Measurements from ENCODE around the gene CFD.
A peak's percentile ranks its signal among the peaks of the same experiment; 100 is the strongest.
"Not testable (repeated sequence)": the region's sequence is repeated elsewhere in the genome, so short reads cannot be mapped to it uniquely, and the experiment has no call there.

The CFD gene

GRCh38 chr19:852136-853013 is 7.1 kb upstream of the CFD start, which contains the start of gene ELANE:
TSS of gene ELANE (plus strand) at chr19:852303. CDS start at chr19:852329, 26 bp downstream.
- no peak for DNase-seq (ENCODE audit: low read depth in 2 of 2)

GRCh38 chr19:853014-853585 is 6.4 kb upstream of the CFD start:
- DNase-seq (ENCODE audit: low read depth in 2 of 2), result no peak

GRCh38 chr19:853614-854220 is 5.7 kb upstream of the CFD start:
- DNase-seq (ENCODE audit: low read depth in 2 of 2), result not testable (repeated sequence)

GRCh38 chr19:854549-854948 is 4.9 kb upstream of the CFD start:
- no peak for DNase-seq (ENCODE audit: low read depth in 2 of 2)

- no peak for DNase-seq (ENCODE audit: low read depth in 2 of 2)
These were observed 4.3 kb upstream of the CFD start for GRCh38 chr19:855142-855541.

- DNase-seq (ENCODE audit: low read depth in 2 of 2), result no peak
These were observed 3.8 kb upstream of the CFD start for GRCh38 chr19:855566-856120.

GRCh38 chr19:858284-858683 is 1.2 kb upstream of the CFD start:
- no peak for DNase-seq (ENCODE audit: low read depth in 2 of 2)

- no peak for DNase-seq (ENCODE audit: low read depth in 2 of 2)
These were observed 1.8 kb downstream of the CFD start for GRCh38 chr19:861141-861755.

GRCh38 chr19:861756-862580 is 2.5 kb downstream of the CFD start:
- DNase-seq (ENCODE audit: low read depth in 2 of 2), result peak; percentile 47 to 83

- DNase-seq (ENCODE audit: low read depth in 2 of 2), result peak; percentile 74 to 81
These were observed 3.3 kb downstream of the CFD start for GRCh38 chr19:862581-863314.

GRCh38 chr19:863315-863620 is 3.8 kb downstream of the CFD start:
- DNase-seq (ENCODE audit: low read depth in 2 of 2), result no peak

- DNase-seq (ENCODE audit: low read depth in 2 of 2), result no peak
These were observed 7.4 kb downstream of the CFD start for GRCh38 chr19:866769-867300.

- no peak for DNase-seq (ENCODE audit: low read depth in 2 of 2)
These were observed 7.9 kb downstream of the CFD start for GRCh38 chr19:867301-867793.

GRCh38 chr19:867855-868457 is 8.5 kb downstream of the CFD start:
- DNase-seq (ENCODE audit: low read depth in 2 of 2), result no peak

- DNase-seq (ENCODE audit: low read depth in 2 of 2), result no peak
These were observed 9.2 kb downstream of the CFD start for GRCh38 chr19:868458-869244.

GRCh38 chr19:869245-870177 is 10.0 kb downstream of the CFD start:
- DNase-seq (ENCODE audit: low read depth in 2 of 2), result no peak

GRCh38 chr19:870314-870713 is 10.8 kb downstream of the CFD start:
- DNase-seq (ENCODE audit: low read depth in 2 of 2), result no peak

GRCh38 chr19:870963-871401 is 11.5 kb downstream of the CFD start:
- DNase-seq (ENCODE audit: low read depth in 2 of 2), result no peak
